Mesendoderm (in vitro differentiated cells): ENCODE results near the gene STRA6.

ENCODE experiments used
- DNase-seq: peaks from one replicate; pipeline ENCODE4 v3.0.0; 2013
- H2AK5ac ChIP-seq: 2 replicates; pipeline ENCODE4 v1.6.1; 2013; ENCODE audit warnings: low read length, inconsistent platforms
- H2BK120ac ChIP-seq: 2 replicates; pipeline ENCODE4 v1.6.1; 2013; ENCODE audit warnings: low read depth, mild to moderate bottlenecking, low read length, moderate library complexity, mixed read lengths
- H2BK15ac ChIP-seq: replicated peaks from 2 replicates; pipeline ENCODE4 v1.6.1; 2013; ENCODE audit warnings: low read depth, mild to moderate bottlenecking, moderate library complexity
- H2BK5ac ChIP-seq: 2 replicates; pipeline ENCODE4 v1.6.1; 2013; ENCODE audit warnings: low read length, inconsistent platforms
- H3K18ac ChIP-seq: 2 replicates; pipeline ENCODE4 v1.6.1; 2013; ENCODE audit warnings: mild to moderate bottlenecking, low read length, mixed read lengths
- H3K23ac ChIP-seq: one replicate; pipeline ENCODE4 v1.6.1; 2013; ENCODE audit warnings: low read length
- H3K27ac ChIP-seq: 2 replicates; pipeline ENCODE4 v1.5.1; 2013; ENCODE audit warnings: low read depth, mild to moderate bottlenecking, inconsistent platforms, low read length, moderate library complexity
- H3K27me3 ChIP-seq: 2 replicates; pipeline ENCODE4 v1.6.1; 2013; ENCODE audit warnings: low read length, control low read depth, mild to moderate bottlenecking, inconsistent platforms; ENCODE audit not compliant: insufficient read depth, poor library complexity
- H3K36me3 ChIP-seq: 2 replicates; pipeline ENCODE4 v1.6.1; 2013; ENCODE audit warnings: low read length, inconsistent platforms; ENCODE audit not compliant: control insufficient read depth, insufficient read depth
- H3K4ac ChIP-seq: one replicate; pipeline ENCODE4 v1.6.1; 2013; ENCODE audit warnings: low read depth, mild to moderate bottlenecking, low read length, moderate library complexity
- H3K4me1 ChIP-seq: 2 replicates; pipeline ENCODE4 v1.6.1; 2013; ENCODE audit warnings: low read depth, low read length, inconsistent platforms; ENCODE audit not compliant: control insufficient read depth
- H3K4me2 ChIP-seq: 2 replicates; pipeline ENCODE4 v1.6.1; 2013; ENCODE audit warnings: low read length
- H3K4me3 ChIP-seq: 2 replicates; pipeline ENCODE4 v1.5.1; 2013; ENCODE audit warnings: mild to moderate bottlenecking, low read length
- H3K56ac ChIP-seq: one replicate; pipeline ENCODE4 v1.6.1; 2013; ENCODE audit warnings: low read length
- H3K79me1 ChIP-seq: 2 replicates; pipeline ENCODE4 v1.6.1; 2013; ENCODE audit warnings: low read length, inconsistent platforms
- H3K79me2 ChIP-seq: 2 replicates; pipeline ENCODE4 v1.6.1; 2013; ENCODE audit warnings: mild to moderate bottlenecking, low read length; ENCODE audit not compliant: control insufficient read depth, insufficient read depth
- H3K9ac ChIP-seq: 2 replicates; pipeline ENCODE4 v1.6.1; 2013; ENCODE audit warnings: low read length, inconsistent platforms
- H4K5ac ChIP-seq: one replicate; pipeline ENCODE4 v1.6.1; 2013; ENCODE audit warnings: low read length
- H4K8ac ChIP-seq: one replicate; pipeline ENCODE4 v1.6.1; 2013; ENCODE audit warnings: low read depth, mild to moderate bottlenecking, control low read depth, low read length, moderate library complexity
- WGBS: extraction: QIAGEN DNeasy Blood & Tissue Kit; methylation state at CpG from one replicate; pipeline ENCODE4 v1.1.7; 2013; ENCODE audit warnings: low lambda C conversion rate, missing lambda C conversion rate; ENCODE audit not compliant: insufficient coverage; ENCODE audit errors: extremely low coverage; 5-methylcytosine and 5-hydroxymethylcytosine counted together

Gene STRA6

GRCh38 chr15:74179983-74180880 is 22.4 kb downstream of the STRA6 start:
- Histone ChIP-seq H3K79me1 (no peaks in the 10 kb centered on the region), H3K18ac (no peak overlapping the region), H3K4me2 (no peak overlapping the region), H3K4ac (no peak overlapping the region), H2BK15ac (no peak overlapping the region), H3K27ac (no peak overlapping the region), H4K8ac (no peak overlapping the region), H2BK5ac (no peak overlapping the region), H4K5ac (no peak overlapping the region), H3K56ac (no peak overlapping the region), H2BK120ac (no peak overlapping the region), H3K79me2 (no peaks in the 10 kb centered on the region), H3K23ac (no peak overlapping the region), H3K4me3 (no peak overlapping the region), H3K9ac (no peak overlapping the region), H2AK5ac (no peak overlapping the region), H3K4me1 (no peaks in the 10 kb centered on the region), H3K27me3 (no peaks in the 10 kb centered on the region), H3K36me3 (no peaks in the 10 kb centered on the region)
- WGBS, result no CpG with 5 or more reads among the region's 17 CpGs
- peak; percentile 28 for DNase-seq

- Histone ChIP-seq H3K4me3 (no peak overlapping the region), H3K79me2 (no peaks in the 10 kb centered on the region), H4K8ac (no peak overlapping the region), H3K27me3 (no peaks in the 10 kb centered on the region), H2AK5ac (no peak overlapping the region), H4K5ac (no peak overlapping the region), H3K18ac (no peak overlapping the region), H3K9ac (no peak overlapping the region), H2BK5ac (no peak overlapping the region), H3K79me1 (no peaks in the 10 kb centered on the region), H3K4ac (no peak overlapping the region), H3K4me1 (no peaks in the 10 kb centered on the region), H3K4me2 (no peak overlapping the region), H3K36me3 (no peaks in the 10 kb centered on the region), H2BK120ac (no peak overlapping the region), H3K56ac (no peak overlapping the region), H2BK15ac (no peak overlapping the region), H3K23ac (no peak overlapping the region), H3K27ac (no peak overlapping the region)
- no CpG with 5 or more reads among the region's 13 CpGs for WGBS
- no peak for DNase-seq
Observed at GRCh38 chr15:74179101-74179841, 23.3 kb downstream of the STRA6 start.

DNA sequence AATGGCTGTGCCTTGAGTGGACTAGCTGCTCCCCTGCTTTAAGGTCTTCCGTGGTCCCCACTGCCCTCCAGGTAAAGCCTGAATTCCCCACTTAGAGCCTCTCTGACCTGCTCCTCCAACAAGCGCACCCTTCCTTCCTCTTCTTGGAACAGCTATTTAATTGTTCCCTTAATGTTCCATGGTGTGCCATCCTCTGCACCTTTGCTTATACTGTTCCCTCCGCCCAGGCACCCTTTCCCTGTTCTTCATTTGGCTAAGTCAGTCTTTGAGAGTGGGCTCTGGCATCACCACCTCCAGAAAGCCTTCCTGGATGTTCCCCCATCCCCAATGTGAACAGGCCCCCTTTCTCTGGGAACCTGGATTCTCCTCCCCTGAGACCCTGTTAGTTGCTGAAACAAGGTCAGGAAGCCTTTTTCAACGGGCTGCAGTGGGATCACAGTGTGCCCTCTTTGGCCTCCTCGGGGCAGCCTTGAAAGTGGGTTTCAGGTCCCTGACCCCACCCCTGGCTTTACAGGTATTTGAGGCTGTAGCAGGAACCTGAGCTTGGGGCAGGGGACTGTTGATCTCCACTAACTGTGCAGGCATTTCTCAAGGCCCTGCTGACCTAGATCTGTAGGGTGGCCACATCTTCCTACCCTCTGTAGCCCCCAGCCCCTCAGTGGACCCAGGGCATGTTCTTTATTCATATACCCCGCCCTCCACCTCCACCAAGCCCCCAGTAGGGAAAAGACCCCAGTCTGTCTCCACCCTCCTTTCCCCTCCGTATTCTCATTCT is 24.1 kb downstream of the STRA6 start:
- no CpG with 5 or more reads among the region's 7 CpGs for WGBS

GRCh38 chr15:74176262-74177214 is 26.0 kb downstream of the STRA6 start:
- peak; percentile 72 for DNase-seq
- Histone ChIP-seq H3K4me3 (no peak overlapping the region), H2AK5ac (no peak overlapping the region)

More for the DNA sequence above, 24.1 kb downstream of the STRA6 start:
- H3K4me3 ChIP-seq, result no peak overlapping the region
- no peak overlapping the region for H2BK15ac ChIP-seq
- H3K4me2 ChIP-seq, result no peak overlapping the region
- H2BK120ac ChIP-seq, result no peak overlapping the region
- no peak overlapping the region for H3K4ac ChIP-seq
- H3K79me1 ChIP-seq, result no peaks in the 10 kb centered on the region
- peaks cover 3% of the 10 kb centered on the region for H3K4me1 ChIP-seq
- H3K79me2 ChIP-seq, result no peaks in the 10 kb centered on the region
- H3K36me3 ChIP-seq, result no peaks in the 10 kb centered on the region
- no peak overlapping the region for H4K5ac ChIP-seq
- no peak overlapping the region for H2BK5ac ChIP-seq
- DNase-seq, result no peak
- no peaks in the 10 kb centered on the region for H3K27me3 ChIP-seq
- no peak overlapping the region for H3K18ac ChIP-seq
- no peak overlapping the region for H2AK5ac ChIP-seq
- H3K23ac ChIP-seq, result no peak overlapping the region
- H3K27ac ChIP-seq, result no peak overlapping the region
- no peak overlapping the region for H3K9ac ChIP-seq
- H4K8ac ChIP-seq, result no peak overlapping the region
- H3K56ac ChIP-seq, result no peak overlapping the region

More at GRCh38 chr15:74176262-74177214, 26.0 kb downstream of the STRA6 start:
- no peak overlapping the region for H2BK120ac ChIP-seq
- peak overlapping the region; percentile 17 for H3K56ac ChIP-seq
- no peak overlapping the region for H3K18ac ChIP-seq
- no peak overlapping the region for H3K23ac ChIP-seq
- H3K27me3 ChIP-seq, result no peaks in the 10 kb centered on the region
- no peaks in the 10 kb centered on the region for H3K79me1 ChIP-seq
- no peak overlapping the region for H3K4ac ChIP-seq
- no peak overlapping the region for H3K27ac ChIP-seq
- peaks cover 8% of the 10 kb centered on the region for H3K4me1 ChIP-seq
- H4K5ac ChIP-seq, result no peak overlapping the region
- no CpG with 5 or more reads among the region's 10 CpGs for WGBS
- H2BK5ac ChIP-seq, result no peak overlapping the region
- no peaks in the 10 kb centered on the region for H3K79me2 ChIP-seq
- no peak overlapping the region for H2BK15ac ChIP-seq
- no peak overlapping the region for H4K8ac ChIP-seq
- H3K4me2 ChIP-seq, result no peak overlapping the region
- H3K36me3 ChIP-seq, result no peaks in the 10 kb centered on the region
- no peak overlapping the region for H3K9ac ChIP-seq
